GM18508 (cell line): Measurements from ENCODE around the gene AUTS2.

Source experiments
- ATAC-seq: cut with Tn5 transposase; IDR thresholded peaks from one replicate; pipeline ENCODE4 v1.9.1; 2021; ENCODE audit warnings: moderate number of reproducible peaks; ENCODE audit not compliant: insufficient read depth, unreplicated experiment

The AUTS2 gene

GRCh38 chr7:70602117-70602516 is 1003.8 kb downstream of the AUTS2 start:
- ATAC-seq: no peak

GRCh38 chr7:70607281-70607680 is 1009.0 kb downstream of the AUTS2 start:
- ATAC-seq: no peak

- no peak for ATAC-seq
Measured at GRCh38 chr7:70607759-70608158, 1009.5 kb downstream of the AUTS2 start.

GRCh38 chr7:70608229-70608628 is 1010.0 kb downstream of the AUTS2 start:
- ATAC-seq: no peak

GRCh38 chr7:70612811-70613210 is 1014.5 kb downstream of the AUTS2 start:
- ATAC-seq: no peak

- ATAC-seq: no peak
Measured at GRCh38 chr7:70614237-70615045, 1016.2 kb downstream of the AUTS2 start.

- no peak for ATAC-seq
Measured at GRCh38 chr7:70615066-70615606, 1016.9 kb downstream of the AUTS2 start.

- no peak for ATAC-seq
Measured at GRCh38 chr7:70616211-70616610, 1017.9 kb downstream of the AUTS2 start.

GRCh38 chr7:70616821-70617220 is 1018.5 kb downstream of the AUTS2 start:
- ATAC-seq: no peak

- ATAC-seq: no peak
Measured at GRCh38 chr7:70618020-70618551, 1019.8 kb downstream of the AUTS2 start.

GRCh38 chr7:70619130-70619529 is 1020.9 kb downstream of the AUTS2 start:
- ATAC-seq: no peak

- no peak for ATAC-seq
Measured at GRCh38 chr7:70619659-70620058, 1021.4 kb downstream of the AUTS2 start.

GRCh38 chr7:70620333-70621055 is 1022.2 kb downstream of the AUTS2 start:
- ATAC-seq: no peak

GRCh38 chr7:70621954-70622600 is 1023.8 kb downstream of the AUTS2 start:
- no peak for ATAC-seq

- ATAC-seq: no peak
Measured at GRCh38 chr7:70622936-70623335, 1024.7 kb downstream of the AUTS2 start.

GRCh38 chr7:70624500-70625103 is 1026.3 kb downstream of the AUTS2 start:
- ATAC-seq: no peak

GRCh38 chr7:70627461-70627860 is 1029.2 kb downstream of the AUTS2 start:
- ATAC-seq: no peak

GRCh38 chr7:70630440-70630817 is 1032.2 kb downstream of the AUTS2 start:
- ATAC-seq: no peak

- no peak for ATAC-seq
Measured at GRCh38 chr7:70630818-70631457, 1032.7 kb downstream of the AUTS2 start.

- ATAC-seq: no peak
Measured at GRCh38 chr7:70631718-70632117, 1033.4 kb downstream of the AUTS2 start.
